ENCODE results near the gene PXYLP1. TPM values are rescaled to one million over a fixed set of nuclear protein-coding genes. Genes with fewer than 3 reads are reported as not detected.

Gene PXYLP1
- polyA plus RNA-seq, 1 experiment: 20.0 TPM

DNA sequence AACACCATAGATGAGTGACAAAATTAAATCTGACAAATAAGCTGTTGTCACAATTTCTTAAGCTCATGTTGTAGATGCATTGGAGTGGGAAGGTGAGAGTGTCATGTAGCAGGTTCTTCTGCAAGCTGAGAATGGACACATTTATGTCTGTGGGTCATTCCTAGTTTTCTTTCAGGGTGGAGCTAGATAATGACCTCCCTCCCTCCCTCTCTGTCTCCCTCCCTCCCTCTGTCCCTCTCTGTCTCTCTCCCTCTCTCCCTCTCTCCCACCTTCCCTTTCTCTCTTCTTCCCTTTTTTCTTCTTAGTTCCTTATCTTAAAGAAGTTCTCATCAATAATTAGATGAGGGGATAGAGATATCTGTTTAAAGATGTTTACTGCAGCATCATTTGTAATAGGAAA is 36.0 kb downstream of the PXYLP1 start:
- Histone ChIP-seq H3K27me3 (ENCODE audit: control insufficient read depth, insufficient read depth, low read length) (no peaks in the 10 kb centered on the region), H3K27ac (ENCODE audit: low read depth, low read length) (no peak overlapping the region), H3K4me3 (ENCODE audit: low read depth, low read length) (no peak overlapping the region), H3K9me3 (ENCODE audit: control insufficient read depth, insufficient read depth, low read length) (no peaks in the 10 kb centered on the region)
- DNase-seq (ENCODE audit: low read depth, low spot score): no peak
- TF ChIP-seq, protein P1, sequence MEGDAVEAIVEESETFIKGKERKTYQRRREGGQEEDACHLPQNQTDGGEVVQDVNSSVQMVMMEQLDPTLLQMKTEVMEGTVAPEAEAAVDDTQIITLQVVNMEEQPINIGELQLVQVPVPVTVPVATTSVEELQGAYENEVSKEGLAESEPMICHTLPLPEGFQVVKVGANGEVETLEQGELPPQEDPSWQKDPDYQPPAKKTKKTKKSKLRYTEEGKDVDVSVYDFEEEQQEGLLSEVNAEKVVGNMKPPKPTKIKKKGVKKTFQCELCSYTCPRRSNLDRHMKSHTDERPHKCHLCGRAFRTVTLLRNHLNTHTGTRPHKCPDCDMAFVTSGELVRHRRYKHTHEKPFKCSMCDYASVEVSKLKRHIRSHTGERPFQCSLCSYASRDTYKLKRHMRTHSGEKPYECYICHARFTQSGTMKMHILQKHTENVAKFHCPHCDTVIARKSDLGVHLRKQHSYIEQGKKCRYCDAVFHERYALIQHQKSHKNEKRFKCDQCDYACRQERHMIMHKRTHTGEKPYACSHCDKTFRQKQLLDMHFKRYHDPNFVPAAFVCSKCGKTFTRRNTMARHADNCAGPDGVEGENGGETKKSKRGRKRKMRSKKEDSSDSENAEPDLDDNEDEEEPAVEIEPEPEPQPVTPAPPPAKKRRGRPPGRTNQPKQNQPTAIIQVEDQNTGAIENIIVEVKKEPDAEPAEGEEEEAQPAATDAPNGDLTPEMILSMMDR (IDR thresholded peaks at IDR 0.05; ENCODE audit: low read depth, low read length): no peak
- CTCF ChIA-PET: interaction anchor here (1.0 kb wide), 1 partner anchor 31 kb away, joined by 3 read pairs; no protein-coding TSS in a partner anchor
- POLR2A ChIA-PET: no interaction called here

DNA sequence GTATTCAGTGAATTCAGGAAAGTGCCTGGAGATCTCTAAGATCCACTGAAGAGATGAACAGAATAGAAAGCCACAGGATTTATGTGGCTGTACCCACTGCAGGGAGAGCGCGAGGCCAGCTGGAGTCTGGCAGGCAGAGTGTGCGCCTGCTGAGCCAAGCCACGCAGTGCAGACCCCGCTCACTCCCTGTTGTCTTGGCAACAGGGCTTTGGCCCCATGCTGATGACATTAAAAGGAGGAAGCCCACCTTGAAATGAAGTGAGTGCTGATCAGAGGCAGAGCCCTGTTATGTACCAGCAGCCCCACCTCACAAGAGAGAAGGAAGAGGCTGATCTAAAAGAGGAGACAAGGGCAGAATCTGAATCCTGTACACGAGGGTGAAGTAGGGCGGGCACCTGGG is 36.7 kb downstream of the PXYLP1 start:
- no peak for DNase-seq (ENCODE audit: low read depth, low spot score)
- Histone ChIP-seq H3K27me3 (ENCODE audit: control insufficient read depth, insufficient read depth, low read length) (no peaks in the 10 kb centered on the region), H3K4me3 (ENCODE audit: low read depth, low read length) (no peak overlapping the region), H3K9me3 (ENCODE audit: control insufficient read depth, insufficient read depth, low read length) (no peaks in the 10 kb centered on the region), H3K27ac (ENCODE audit: low read depth, low read length) (no peak overlapping the region)
- TF ChIP-seq, protein P1 (IDR thresholded peaks at IDR 0.05; ENCODE audit: low read depth, low read length): no peak
- ChIA-PET CTCF (no interaction called here), POLR2A (no interaction called here)

DNA sequence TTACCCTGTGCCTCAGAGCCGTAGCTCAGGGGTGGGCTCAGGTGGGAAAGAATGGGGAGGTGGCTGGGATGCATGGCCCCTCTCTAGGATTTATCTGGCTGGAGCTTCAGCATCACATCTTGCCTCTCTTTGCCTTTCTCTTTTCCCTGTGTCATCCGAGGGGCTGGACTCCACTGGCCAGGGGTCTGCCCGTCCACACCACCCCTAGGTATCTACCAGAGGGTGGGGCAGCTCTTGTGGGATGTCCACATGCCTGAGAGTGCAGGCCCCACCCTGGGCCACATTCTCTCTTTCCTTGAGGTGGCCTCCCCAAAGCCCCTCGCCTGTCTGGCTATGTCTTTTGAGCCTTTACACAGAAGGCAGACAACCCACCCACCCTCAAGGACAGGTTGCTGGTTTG is 37.2 kb downstream of the PXYLP1 start:
- Histone ChIP-seq H3K27ac (ENCODE audit: low read depth, low read length) (no peak overlapping the region), H3K9me3 (ENCODE audit: control insufficient read depth, insufficient read depth, low read length) (no peaks in the 10 kb centered on the region), H3K4me3 (ENCODE audit: low read depth, low read length) (no peak overlapping the region), H3K27me3 (ENCODE audit: control insufficient read depth, insufficient read depth, low read length) (no peaks in the 10 kb centered on the region)
- TF ChIP-seq, protein P1 (IDR thresholded peaks at IDR 0.05; ENCODE audit: low read depth, low read length): no peak
- ChIA-PET POLR2A (no interaction called here), CTCF (no interaction called here)
- no peak for DNase-seq (ENCODE audit: low read depth, low spot score)

DNA sequence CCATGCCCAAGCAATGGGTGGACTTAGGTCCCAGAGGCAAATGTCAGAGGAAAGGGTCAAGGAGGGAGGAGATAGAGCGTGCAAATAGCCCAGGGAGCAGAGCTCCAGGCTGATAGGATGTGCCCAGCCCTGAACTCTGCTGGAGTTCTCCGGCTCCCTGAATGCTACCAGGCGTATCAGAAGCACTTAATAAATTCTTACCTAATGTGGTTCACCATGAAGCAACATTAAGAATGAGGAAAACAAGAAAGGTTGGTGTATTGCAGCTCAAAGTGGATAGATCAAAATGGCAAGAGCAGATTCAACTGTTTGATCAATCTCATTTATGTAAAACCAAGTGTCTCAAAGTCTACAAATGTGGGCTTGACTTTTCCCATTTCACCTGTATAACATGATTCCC is 38.3 kb downstream of the PXYLP1 start:
- TF ChIP-seq, protein P1 (IDR thresholded peaks at IDR 0.05; ENCODE audit: low read depth, low read length): no peak
- ChIA-PET POLR2A (no interaction called here), CTCF (no interaction called here)

DNA sequence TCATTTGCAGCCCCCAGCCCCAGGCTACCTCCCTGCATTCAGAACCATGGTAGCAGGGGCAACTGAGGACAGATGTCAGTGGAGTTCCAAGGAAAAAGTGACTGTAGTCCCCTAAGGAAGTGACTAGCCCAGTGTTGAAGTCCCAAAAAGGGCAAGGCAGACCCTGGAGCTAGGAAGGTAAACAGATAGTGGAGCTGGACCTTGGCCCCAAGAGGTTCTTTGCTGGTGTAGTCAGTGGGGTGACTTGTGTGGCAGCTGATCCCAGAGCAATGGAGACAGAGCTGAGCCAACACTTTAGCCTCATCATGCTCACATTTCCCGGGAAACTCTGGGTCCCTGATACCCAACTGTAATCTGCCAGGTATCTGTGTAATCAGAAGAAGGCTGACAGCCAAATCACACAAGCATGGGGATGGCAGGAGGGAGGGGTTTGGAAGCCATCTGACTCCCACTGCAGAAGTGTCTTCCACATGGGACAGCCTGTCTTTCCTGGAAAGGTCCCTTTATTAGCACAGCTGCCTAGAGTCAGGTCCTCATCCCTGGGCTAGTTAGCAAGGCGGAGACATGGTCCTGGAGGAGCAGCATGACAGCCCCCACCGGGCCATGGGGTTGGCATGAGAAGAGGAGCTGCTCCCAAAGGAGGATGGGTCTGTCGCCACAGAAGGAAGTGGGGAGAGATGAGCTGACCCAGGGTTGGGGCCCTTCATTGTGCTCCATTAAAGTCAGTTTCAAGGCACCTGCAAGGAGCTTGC is 39.8 kb downstream of the PXYLP1 start:
- Histone ChIP-seq H3K9me3 (ENCODE audit: control insufficient read depth, insufficient read depth, low read length) (no peaks in the 10 kb centered on the region), H3K4me3 (ENCODE audit: low read depth, low read length) (no peak overlapping the region), H3K27me3 (ENCODE audit: control insufficient read depth, insufficient read depth, low read length) (no peaks in the 10 kb centered on the region), H3K27ac (ENCODE audit: low read depth, low read length) (no peak overlapping the region)
- no peak for DNase-seq (ENCODE audit: low read depth, low spot score)
- ChIA-PET CTCF (interaction anchor here (0.5 to 0.7 kb wide), 2 partner anchors 12 to 184 kb away, joined by 3 read pairs; no protein-coding TSS in a partner anchor), POLR2A (no interaction called here)
- TF ChIP-seq, protein P1 (IDR thresholded peaks at IDR 0.05; ENCODE audit: low read depth, low read length): no peak

More for the DNA sequence above, 38.3 kb downstream of the PXYLP1 start:
- H3K27me3 ChIP-seq (ENCODE audit: control insufficient read depth, insufficient read depth, low read length): no peaks in the 10 kb centered on the region
- H3K27ac ChIP-seq (ENCODE audit: low read depth, low read length): no peak overlapping the region
- no peak for DNase-seq (ENCODE audit: low read depth, low spot score)
- no peak overlapping the region for H3K4me3 ChIP-seq (ENCODE audit: low read depth, low read length)
- H3K9me3 ChIP-seq (ENCODE audit: control insufficient read depth, insufficient read depth, low read length): no peaks in the 10 kb centered on the region

Data from AG04450 (cell line).